GM18861 (cell line): ENCODE results near the gene PDE8A.
"Not testable (repeated sequence)": the region's sequence is repeated elsewhere in the genome, so short reads cannot be mapped to it uniquely, and the experiment has no call there.

Source experiments
- ATAC-seq: cut with Tn5 transposase; IDR thresholded peaks from one replicate; pipeline ENCODE4 v1.9.1; 2021; ENCODE audit not compliant: unreplicated experiment

Gene PDE8A

DNA sequence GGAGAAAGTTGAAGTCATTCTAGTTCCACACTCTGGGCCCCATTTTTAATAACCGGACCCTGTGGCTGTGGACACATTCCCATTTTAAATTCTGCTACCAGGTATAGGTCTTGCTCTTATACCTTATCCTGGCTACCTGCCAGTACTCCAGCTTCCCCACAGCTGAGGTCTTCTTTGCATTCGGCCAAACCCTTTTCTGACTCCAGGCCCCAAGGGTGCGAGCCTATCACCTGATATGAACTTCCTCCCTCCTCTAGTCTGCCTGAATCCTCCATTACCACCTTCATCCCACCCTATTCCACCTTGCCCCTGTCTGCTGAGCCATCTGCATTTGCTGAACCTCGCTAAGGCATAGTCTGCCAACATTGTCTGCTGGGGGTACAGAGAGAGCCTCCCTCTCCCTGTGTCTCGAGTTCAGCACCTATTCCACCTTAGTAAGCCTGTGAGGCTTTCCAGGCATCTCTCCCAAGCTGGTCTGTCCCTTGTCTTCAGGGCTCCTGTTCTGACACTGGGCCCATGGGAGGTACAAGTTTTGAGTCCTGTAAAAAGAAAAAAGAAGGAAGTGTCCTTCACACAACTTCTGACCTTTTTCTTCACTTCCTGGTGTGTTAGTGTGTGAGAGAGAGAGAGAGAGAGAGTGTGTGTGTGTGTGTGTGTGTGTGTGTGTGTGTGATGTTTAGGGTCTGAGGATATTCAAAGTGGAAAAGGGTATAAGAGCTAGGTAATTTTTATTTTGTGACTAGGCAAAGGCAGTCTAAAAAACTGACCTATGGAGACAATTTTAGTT lies 27.0 kb downstream of the PDE8A start:
- no peak for ATAC-seq

DNA sequence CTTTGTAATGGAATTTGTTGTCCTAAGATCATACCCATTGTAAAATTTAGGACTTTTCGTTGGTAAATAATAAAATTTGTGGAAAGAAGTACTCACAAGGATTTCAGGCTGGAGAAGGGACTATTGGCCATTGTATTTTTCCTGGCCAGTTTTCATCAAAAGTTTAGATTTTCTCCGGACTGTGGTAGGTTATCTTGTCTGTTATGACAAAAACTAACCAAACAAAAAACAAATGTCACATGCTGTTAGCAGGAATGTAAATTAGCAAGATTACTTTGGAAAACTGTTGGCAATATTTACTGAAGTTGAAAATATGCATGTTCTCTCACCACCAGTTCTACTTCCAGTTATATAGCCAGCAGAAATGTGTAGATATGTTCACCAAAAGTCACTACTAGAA lies 27.8 kb downstream of the PDE8A start:
- ATAC-seq, result no peak

DNA sequence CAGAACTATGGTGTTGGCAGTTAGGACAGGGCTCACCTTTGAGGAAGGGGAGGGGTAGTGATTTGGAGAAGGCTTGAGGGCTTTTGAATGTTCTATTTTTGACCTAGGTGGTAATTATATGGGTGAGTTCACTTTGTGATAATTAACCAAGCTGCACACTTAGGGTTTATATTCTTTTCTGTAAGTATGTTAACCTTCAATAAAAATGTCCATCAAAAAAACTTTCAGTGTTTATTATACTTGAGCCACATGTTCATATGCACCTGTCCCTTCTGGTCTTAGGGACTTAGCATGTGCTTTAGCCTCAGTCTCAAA lies 28.4 kb downstream of the PDE8A start:
- ATAC-seq, result no peak

DNA sequence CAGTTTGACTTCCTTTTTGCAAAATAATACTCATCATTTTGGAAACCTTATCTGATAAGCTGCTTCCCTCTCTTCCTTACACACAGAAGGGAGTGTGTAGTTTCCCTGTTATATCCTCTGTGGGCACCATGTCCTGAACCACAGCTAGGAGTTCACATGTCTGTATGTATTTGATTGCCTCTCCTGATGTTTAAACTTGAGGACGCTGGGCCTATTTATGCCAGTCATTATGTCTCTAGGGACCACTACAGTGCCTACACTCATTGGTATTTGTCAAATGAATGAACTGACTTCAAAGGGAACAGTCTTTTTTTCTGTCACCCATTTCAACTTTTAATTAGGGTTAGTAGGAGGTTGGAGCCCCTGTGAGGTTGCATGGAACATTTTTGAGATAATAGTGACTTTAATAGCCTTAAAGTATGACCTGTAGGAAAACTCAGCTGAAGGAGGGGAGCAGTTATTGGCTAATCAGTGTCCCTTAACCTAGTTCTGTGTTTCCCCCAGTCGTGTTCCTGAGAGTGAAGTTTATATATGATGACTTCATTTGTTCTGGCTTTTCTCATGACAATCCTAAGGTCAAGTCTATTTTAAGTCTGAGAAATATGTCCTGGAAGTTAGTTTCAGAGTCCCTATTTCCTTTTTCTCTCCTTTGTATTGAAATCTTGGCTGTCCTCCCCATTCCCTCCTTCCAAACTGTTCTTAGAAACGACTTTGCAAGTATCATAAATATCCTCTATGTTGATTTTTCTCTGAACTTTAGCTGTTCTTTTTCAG lies 28.9 kb downstream of the PDE8A start:
- ATAC-seq, result no peak

DNA sequence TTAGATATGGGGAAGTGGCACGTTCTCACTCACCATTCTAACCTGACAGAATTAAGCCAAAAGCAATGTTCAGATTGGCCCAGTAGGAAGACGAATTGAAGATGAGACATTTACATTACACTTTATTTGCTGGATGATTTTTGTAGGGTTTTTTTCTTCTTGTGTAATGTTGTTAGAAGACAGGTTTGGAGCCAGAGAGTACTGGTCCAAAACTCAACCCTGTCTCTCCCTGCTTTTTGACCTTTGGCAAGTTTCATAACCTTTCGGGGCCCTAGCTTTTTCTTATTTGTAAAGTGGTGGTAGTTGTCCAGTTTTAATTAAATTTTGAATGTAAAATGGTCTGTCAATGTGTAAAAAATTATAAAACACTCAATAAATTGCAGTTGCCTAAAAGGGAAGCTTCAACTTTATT lies 29.5 kb downstream of the PDE8A start:
- no peak for ATAC-seq

DNA sequence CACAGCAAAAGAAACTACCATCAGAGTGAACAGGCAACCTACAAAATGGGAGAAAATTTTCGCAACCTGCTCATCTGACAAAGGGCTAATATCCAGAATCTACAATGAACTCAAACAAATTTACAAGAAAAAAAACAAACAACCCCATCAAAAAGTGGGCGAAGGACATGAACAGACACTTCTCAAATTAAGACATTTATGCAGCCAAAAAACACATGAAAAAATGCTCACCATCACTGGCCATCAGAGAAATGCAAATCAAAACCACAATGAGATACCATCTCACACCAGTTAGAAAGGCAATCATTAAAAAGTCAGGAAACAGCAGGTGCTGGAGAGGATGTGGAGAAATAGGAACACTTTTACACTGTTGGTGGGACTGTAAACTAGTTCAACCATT lies 30.1 kb downstream of the PDE8A start:
- not testable (repeated sequence) for ATAC-seq

DNA sequence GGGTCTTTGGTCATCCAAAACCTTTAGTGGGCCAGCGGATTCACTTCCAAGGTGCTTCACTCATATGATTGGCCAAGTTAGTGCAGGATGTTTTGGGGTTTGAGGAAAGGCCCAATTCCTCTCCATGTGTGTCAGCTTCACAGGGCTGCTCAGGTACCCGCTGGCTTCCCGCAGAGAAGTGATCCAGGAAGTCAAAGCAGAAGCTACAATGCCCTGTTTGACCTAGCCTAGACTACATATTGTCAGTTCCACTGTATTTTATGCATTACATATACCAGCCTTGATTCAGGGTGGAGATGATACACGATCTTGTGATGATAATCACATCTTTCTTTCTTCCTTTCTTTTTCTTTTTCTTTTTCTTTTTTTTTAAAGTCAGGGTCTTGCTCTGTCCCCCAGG lies 32.1 kb downstream of the PDE8A start:
- no peak for ATAC-seq

DNA sequence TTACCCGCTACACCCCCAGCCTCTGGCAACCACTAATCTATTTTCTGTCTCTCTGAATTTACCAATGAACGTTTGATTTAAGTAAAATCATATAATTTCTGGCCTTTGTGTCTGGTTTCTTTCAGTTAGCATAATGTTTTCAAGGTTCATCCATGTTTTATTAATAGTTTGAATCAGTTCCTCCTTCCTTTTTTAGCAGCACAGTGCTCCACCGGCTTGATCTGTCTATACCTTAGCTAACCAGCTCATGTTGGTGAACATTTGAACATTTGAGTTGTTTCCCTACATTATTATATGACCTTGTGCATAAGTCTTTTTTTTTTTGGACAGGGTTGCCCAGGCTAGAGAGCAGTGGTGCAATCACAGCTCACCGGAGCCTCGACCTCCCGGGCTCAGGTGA lies 33.3 kb downstream of the PDE8A start:
- ATAC-seq, result no peak

DNA sequence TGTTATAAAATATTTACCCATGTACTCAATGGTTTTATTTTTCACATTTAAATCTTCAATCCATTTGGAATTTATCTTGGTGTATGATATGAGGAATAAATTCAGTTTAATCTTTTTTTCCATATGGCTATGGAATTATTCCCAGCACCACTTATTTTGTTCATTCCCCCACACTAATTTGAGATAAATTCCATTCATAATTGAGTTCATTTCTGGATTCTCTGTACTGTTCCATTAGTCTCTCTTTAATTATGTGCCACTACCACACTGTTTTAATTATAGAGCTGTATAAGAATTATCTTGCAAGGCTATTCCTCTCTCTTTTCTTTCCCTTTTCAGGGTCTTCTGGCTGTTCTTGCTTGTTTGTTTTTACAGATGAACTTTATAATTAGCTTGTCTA lies 34.6 kb downstream of the PDE8A start:
- ATAC-seq, result no peak

DNA sequence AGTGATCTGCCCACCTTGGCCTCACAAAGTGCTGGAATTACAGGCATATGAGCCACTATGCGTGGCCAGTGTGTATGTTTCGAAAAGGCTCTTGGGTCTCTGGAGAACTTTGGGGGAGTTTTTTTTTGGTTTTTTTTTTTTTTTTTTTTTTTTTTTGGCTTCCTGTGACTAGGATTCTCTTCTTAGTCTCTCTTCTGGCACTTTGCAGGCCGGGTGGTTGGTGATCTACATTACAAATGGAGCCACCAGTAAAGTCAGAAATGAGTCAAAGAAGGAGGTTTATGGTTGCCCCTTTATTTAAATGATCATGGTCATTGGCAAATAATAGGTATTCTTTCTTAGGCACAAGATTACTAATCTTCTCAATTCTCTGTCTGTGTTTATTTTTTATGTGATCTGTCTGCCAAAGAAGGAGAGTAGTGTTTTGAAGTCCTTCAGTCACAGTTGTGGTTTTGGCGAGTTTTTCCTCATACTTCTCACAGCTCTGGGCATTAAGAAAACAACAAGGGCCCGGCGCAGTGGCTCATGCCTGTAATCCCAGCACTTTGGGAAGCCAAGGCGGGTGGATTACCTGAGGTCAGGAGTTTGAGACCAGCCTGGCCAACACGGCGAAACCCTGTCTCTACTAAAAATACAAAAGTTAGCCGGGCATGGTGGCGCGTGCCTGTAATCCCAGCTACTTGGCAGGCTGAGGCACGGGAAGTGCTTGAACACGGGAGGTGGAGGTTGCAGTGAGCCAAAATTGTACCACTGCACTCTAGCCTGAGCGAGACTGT lies 38.3 kb downstream of the PDE8A start:
- peak; percentile 40 for ATAC-seq

DNA sequence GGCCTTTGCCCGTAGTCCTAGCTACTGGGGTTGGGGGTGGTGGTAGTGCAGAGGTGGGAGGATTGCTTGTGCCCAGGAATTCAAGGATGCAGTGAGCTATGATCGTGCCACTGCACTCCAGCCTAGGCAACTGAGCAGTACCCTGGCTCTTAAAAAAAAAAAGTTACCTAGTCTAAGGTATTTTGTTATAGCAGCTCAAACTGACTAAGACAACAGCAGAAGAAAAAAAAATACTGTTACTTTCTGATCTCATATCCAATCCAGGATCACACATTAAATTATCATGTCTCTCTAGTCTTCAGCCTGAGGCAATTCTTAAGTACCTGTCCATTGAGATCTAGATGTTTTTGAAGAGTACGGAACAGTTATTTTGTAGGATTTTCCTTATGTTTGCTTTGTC lies 39.8 kb downstream of the PDE8A start:
- no peak for ATAC-seq

DNA sequence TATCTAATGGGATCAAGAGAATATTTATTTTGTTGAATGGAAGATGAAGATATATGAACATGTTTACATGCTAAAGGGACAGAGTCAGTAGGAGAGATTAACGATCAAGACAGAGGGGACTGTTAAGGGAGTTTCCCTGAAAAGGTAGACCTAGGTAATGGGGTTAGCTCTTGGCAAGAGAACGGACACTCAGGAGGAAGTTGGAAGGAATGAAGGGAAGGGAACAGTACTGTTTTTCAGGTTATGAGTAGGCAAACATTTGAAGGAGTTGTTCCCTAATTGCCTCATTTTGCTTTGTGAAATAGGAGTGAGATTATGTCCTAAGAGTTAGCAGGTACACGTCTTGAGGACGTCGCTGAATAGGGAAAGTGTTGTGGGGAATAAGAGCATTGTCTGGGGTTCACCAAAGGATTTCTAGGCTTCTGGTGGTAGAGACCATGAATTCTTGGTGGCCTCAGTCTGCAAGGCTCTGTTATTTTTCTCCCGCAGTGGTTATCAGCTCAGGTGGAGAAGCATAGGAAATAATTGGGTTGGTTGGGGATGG lies 41.3 kb downstream of the PDE8A start:
- no peak for ATAC-seq

DNA sequence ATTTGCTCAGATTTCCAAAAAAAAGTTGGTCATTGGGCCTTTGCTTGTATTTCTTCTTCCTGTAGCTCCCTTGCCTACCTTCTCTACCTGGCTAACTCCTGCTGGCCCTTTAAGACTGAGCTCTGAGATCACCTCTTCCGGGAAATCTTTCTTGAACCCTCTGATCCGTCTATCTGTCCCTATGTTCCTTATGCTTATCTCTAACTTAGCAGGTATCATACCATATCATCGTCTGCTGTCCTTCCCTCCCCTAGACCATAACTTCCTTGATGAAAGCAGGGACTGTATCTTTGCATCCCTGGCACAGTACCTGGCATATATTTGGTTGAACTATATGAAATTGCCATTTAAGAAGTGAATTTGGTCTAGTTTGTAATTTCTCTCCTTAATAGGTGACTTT lies 42.3 kb downstream of the PDE8A start:
- ATAC-seq, result no peak

DNA sequence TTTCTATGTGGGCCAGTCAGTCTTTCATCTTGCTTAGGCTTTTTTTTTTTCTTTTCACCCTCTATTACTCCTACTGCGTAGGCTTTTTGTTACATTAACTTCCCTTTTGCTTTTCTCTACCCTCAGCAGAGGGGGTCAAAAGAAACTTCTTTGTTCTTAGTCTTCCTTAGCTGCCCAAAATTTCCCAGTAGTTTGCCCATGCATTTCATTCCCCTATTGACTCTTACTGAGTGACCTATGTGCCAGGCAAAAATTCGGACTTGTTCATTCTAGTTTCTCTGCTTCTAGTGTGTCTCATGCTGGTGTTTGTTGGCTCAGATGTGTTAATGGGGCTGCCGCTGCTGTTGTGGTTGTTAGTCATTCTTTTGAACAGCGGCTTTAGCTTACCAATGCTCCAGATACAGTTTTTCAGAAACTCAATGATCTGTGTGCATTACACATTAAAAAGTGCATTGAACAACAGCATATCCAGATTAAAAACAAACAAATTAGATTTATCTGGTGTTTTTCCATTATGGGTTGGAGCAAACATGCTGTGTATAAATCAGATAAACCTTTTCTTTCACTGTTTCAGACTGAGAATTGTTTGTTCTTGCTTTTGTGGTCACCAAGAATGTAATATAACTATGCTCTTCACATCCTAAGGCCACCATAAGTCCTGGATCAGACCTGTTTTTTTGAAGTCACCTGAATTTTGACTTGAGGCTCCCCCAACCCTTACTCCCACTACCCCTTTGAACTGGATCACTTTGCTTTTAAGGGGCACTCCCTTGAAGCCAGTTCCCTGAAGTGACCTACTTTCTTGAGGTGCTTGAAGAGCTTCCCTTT lies 43.1 kb downstream of the PDE8A start:
- no peak for ATAC-seq

DNA sequence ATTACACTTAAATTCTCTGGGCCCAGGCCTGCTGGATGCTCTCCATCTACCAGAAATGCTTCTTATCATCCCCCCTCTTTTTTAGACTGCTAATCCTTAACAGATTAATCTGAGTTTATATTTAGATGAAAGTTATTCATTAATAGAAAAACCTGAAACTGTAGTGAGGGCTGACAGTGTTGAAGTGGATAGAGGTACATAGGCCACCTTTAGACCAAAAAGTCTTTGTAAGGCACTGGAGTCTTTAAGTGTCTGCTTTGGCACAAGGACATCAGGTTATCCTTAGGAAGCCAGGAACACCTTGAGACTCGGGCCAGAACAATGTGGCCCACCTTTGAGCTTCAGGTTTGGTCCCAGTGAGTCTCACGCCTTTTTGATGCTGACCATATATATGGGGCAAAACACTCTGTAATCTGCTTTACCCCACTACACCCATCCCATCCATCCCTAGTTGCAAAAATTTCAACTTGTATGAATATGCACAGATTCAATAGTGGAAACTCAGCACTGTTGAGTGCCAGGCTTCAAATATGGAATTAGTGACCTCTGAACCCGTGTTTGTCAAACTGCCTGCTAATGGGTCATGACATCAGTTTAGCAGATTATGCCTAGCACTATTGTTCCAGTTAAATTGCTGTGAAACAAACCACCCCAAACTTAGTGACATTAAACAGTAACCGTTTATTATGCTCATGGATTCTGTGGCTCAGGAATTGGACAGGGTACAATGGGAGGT lies 44.0 kb downstream of the PDE8A start:
- no peak for ATAC-seq

DNA sequence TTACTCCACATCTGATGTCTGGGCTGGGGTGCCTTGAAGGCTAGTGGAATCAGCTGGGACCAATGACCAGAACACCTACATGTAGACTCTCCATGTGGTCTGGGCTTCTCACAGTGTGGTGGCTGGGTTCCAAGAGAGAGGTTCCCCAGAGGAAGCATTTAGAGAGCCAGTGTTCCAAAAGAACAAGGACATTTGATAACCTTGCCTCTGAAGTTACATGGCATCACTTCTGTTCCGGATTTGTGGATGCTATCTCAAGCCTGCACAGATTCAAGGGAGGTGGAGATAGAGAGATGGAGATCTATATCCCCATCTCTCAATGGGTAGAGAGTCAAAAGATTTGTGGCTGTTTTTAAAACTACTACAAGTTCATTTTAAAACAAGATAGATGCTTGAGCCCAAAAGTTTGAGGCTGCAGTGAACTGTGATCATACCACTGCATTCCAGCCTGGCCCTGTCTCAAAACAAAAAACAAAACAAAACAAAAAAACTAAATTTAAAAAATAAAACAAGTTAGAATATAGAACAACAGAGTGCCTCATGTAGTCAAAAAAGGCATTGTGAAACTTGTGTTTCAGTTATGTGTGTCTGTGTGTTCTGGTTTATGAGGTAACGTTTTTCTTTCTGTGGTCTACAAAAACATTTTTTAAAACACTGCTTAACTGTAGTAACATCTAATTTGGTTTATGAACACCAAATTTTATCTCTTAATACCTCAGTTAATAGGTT lies 44.8 kb downstream of the PDE8A start:
- no peak for ATAC-seq

DNA sequence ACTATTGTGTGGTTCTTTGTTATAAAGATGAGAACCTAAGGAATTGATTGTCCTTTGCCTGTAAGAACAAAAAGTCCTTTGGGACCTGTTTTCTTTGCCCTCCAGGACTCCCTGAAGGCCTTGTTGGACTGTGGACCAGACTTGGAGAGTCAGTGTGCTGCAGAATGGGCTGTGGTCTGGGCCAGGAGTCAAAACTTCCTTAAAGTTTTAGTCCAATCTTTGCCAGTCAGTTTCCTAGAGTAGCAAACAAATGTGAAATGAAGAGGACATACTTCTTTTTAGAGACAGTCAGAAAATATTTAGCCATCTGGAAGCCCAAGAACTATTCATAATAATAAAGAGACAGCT lies 45.4 kb downstream of the PDE8A start:
- ATAC-seq, result no peak

DNA sequence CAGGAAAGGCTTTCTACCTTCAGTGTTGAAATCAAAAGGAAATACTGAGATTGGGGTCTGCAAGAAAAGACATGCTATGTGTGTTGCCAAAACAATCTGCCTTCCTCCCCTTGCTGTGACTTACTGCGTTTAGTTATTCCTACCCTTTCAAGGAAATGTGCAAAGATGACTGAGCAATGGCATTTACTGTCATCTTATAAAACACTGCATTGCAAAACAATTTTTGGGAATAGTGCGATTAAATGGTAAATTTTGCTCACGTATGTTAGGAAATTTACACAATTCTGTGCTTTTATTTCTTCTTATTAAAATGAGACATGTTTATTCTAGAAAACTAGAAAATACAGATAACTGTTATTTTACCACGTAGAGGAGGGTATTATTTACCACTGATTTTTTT lies 45.8 kb downstream of the PDE8A start:
- ATAC-seq, result no peak

DNA sequence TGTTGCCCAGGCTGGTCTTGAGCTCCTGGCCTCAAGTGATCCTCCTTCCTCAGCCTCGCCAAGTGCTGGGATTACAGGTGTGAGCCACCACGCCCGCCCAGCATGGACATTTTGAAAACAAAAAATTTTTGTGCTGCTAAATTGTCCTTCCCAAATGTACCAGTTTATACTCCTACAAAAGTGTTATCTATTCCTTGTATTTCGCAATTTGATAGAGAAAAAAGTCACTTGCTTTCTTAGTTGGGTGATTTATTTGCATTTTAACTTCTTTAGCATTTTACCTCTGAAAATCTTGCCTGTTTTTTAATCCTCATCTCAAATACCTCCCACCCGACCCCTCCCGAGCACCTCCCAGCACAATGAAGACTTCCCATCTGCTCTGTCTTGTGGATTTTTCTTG lies 46.8 kb downstream of the PDE8A start:
- ATAC-seq, result no peak

DNA sequence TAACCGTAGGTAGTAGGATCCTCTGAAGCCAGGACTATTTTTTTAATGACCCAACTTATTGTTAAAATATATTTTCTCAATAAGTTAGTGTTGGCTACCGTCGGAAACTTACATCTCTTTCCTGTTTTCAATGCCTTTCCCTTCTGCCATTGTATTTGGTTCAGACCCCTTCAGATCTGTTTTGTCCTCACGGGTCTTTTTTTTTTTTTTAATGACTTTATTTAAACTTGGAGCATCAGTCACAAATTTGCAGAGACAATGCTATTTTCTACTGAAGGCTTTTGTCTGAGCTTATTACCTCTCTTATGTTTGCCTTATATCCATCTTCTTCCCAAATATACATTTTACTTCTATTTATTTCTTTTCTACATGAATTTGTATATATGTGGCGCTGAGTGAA lies 47.6 kb downstream of the PDE8A start:
- no peak for ATAC-seq
